Measurements from ENCODE around the gene CATSPERB.
"Not testable (repeated sequence)": the region's sequence is repeated elsewhere in the genome, so short reads cannot be mapped to it uniquely, and the experiment has no call there.

The CATSPERB gene

GRCh38 chr14:91573894-91574837 lies 157.7 kb downstream of the CATSPERB start:
- DNase-seq = no peak

- DNase-seq = no peak
Observed at GRCh38 chr14:91573528-91573893, 158.4 kb downstream of the CATSPERB start.

GRCh38 chr14:91570021-91570420 lies 161.9 kb downstream of the CATSPERB start:
- DNase-seq = no peak

- DNase-seq = no peak
Observed at GRCh38 chr14:91569301-91569700, 162.6 kb downstream of the CATSPERB start.

GRCh38 chr14:91568626-91569025 lies 163.3 kb downstream of the CATSPERB start:
- DNase-seq = no peak

- not testable (repeated sequence) for DNase-seq
Observed at GRCh38 chr14:91567827-91568226, 164.1 kb downstream of the CATSPERB start.

- DNase-seq = no peak
Observed at GRCh38 chr14:91555531-91555930, 176.4 kb downstream of the CATSPERB start.

- no peak for DNase-seq
Observed at GRCh38 chr14:91554535-91555332, 177.2 kb downstream of the CATSPERB start.

- no peak for DNase-seq
Observed at GRCh38 chr14:91548108-91548507, 183.8 kb downstream of the CATSPERB start.

- no peak for DNase-seq
Observed at GRCh38 chr14:91545946-91546716, 185.8 kb downstream of the CATSPERB start.

GRCh38 chr14:91545204-91545603 lies 186.7 kb downstream of the CATSPERB start:
- DNase-seq = no peak

- no peak for DNase-seq
Observed at GRCh38 chr14:91536327-91536726, 195.6 kb downstream of the CATSPERB start.

- DNase-seq = not testable (repeated sequence)
Observed at GRCh38 chr14:91534059-91534458, 197.8 kb downstream of the CATSPERB start.

- no peak for DNase-seq
Observed at GRCh38 chr14:91533623-91534022, 198.3 kb downstream of the CATSPERB start.

All from OCI-M1 (cell line).